Left lobe of liver (tissue), 2 donors: ENCODE measurements around the gene FPGS. TPM values are rescaled to one million over a fixed set of nuclear protein-coding genes. Genes with fewer than 3 reads are reported as not detected.

Experiments used
- ATAC-seq: fragments of 200-7000 bp; cut with Tn5 transposase; one replicate; pipeline ENCODE4 v1.9.1; 2020; ENCODE audit warnings: mild to moderate bottlenecking, moderate library complexity
- DNase-seq: peaks from one replicate; pipeline ENCODE4 v3.0.0-alpha.2; 2020; ENCODE audit warnings: low spot score
- total RNA-seq: library from RNA; stranded (reverse); gene quantifications from one replicate; pipeline ENCODE4 v1.2.1, GENCODE V29; 2021
- donor health status: DM: no; HTN: no; CAD: no; lungs with moderate emphysema.
- donor health status: DM: no; HTN: yes; CAD: no.

The FPGS gene
- total RNA-seq, 1 donor from 2014 or later: 82.9 TPM

DNA sequence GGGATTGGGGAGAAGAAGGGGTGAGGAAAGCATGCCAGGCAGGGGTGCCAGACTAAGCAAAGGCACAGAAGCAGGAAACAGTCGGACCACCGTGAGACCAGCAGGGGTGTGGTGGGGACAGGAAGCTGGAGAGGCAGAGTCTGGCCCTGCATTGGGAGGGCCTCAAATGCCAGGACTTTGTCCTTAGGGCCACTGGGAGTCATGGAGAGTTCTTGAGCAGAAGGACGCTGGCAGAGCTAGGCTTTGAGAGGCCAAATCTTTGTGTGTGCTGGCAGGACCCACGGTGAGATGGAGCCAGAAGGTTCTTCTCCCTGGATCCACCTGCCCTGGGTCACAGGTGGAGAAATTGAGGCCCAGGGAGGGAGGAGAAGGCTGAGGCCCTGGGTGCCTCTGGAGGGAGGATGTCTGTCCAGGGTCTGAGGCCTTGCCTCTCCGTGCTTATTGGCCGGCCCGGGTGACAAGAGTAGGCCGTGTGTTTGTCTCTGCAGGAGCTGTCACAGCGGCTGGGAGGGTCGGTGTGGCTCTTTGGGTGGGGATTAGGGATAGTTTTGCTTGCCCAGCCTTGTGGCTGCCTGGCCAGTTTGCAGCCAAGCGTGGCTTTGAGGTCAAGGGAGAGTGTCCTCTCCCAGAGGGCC, 53.5 kb downstream of the FPGS start:
- ATAC-seq (no peak), DNase-seq (no peak)

DNA sequence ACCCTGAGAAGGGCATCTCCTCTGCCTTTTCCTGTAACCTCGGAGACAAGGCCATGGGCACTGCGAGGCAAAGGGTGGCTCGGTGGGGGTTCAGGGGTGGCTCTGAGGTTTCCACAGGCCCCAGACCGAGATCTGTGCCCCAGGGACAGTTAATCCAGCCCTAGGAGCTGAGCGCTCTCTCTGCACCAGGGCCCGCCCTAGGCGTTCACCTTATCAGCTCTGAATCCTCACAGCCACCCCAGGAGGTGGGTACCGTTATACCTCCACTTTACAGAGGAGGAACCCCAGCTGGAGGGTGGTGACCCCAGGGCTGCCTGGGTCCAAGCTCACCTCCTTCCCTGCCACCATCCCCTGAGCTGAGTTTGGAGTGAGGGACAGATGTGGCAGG, 54.0 kb downstream of the FPGS start:
- ATAC-seq (no peak), DNase-seq (no peak)

DNA sequence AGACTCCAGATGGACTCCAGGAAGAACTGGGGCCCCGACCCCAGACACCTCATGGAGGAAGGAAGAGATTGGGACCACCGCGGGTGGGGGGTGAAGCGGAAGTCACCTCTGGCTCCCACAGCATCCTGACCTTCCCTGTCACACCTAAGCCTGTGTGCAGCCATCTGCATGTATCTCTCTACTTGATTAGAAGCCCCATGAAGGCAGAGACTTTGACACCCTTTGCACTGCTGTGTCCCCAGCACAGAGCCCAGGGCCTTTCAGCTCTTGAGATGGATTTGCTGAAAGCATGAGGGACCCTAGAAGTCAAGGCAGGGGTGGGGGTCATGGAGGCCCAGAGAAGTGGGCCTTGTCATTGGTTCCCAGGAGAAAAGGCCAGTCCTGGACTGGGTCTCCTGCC, 54.6 kb downstream of the FPGS start:
- ATAC-seq (no peak), DNase-seq (no peak)

- peak; percentile 8 for ATAC-seq
- no peak for DNase-seq
Measured at GRCh38 chr9:127858041-127858512, 55.4 kb downstream of the FPGS start.

DNA sequence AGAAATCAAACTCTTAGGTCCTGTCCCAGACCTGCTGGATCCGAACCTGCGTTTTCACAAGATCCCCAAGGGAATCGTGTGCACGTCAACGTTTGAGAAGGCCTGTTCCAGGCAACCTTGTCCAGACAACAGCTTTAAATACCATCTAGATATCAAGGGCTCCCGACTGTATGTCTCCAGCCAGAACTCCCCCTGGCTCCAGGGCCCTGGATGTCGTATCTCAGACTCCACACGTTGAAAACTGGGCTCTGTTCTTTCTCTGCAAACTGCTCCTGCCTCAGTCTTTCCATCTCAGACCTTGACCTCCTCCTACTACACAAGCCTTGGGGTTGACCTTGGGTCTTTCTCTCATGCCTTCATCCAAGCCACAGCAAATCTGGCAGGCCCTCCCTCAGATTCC, 57.6 kb downstream of the FPGS start:
- no peak for ATAC-seq
- no peak for DNase-seq

GRCh38 chr9:127860779-127861178, 58.1 kb downstream of the FPGS start:
- DNase-seq: no peak
- no peak for ATAC-seq

DNA sequence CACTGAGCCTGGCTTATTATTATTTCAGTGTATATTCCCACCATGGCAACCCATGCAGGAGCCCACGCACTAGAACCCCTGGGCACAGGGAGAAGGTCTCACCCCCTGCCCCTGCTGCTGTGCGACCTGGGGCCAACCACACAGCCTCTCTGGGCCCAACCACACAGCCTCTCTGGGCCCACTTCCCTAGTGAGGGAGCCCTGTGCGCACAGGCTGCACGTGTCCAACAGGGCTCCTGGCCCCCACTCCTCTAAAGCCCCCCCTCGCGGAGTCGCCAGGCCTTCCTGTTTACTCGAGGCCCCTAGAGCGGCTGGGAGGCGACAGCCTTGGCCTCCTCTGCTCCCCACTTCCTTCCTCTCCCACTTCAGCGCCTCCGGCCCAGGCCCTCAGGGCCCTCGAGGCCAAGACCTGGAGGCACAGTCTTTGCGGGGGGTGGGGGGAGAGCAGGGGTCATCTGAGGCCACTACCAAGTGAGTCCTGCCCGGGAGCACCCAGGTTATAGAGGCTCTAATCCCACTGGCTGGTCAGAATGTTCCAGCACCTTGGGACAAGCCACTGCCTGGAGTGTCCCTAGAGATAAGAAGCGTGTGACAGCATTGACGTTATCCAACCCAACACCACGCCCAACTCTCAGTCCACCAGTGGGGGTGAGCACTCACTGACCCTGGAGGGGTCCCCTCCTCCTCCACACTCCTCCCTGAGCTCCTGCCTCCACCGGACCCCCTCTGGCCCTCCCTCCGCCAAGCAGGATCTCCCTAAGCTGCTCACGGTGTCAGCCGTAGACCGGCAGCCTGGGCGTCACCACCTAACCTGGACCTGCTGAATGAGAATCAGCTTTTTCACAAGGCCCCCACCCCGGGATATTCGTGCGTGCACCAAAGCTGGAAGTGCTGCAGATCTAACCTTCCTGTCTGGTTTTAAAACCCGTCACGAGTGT, 59.7 kb downstream of the FPGS start:
- DNase-seq: peak; percentile 64
- ATAC-seq: peak; percentile 77

DNA sequence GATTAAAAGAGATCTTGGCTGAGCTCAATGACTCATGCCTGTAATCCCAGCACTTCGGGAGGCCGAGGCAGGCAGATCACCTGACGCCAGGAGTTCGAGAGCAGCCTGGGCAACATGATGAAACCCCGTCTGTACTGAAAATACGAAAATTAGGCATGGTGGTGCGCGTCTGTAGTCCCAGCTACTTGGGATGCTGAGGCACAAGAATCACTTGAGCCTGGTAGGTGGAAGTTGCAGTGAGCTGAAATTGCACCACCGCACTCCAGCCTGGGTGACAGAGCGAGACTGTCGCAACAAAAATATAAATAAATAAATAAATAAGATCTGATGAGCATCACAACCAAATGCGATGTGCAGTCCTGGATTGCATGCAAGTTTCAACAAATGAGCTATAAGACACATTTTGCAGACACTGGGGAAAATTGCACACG, 60.5 kb downstream of the FPGS start:
- ATAC-seq (no peak), DNase-seq (no peak)

Other genes with a start within 250 kb of the FPGS start
- gene STXBP1, start 190.6 kb upstream of the FPGS start, total RNA-seq: 3.8 TPM
- not detected for gene CFAP157, start 95.9 kb upstream of the FPGS start, total RNA-seq
- gene PTRH1, start 87.2 kb upstream of the FPGS start, total RNA-seq: 10.8 TPM
- gene TTC16, start 86.8 kb upstream of the FPGS start, total RNA-seq: not detected
- 7.4 TPM for gene TOR2A, start 67.6 kb upstream of the FPGS start, total RNA-seq
- 3.4 TPM for gene SH2D3C, start 24.2 kb upstream of the FPGS start, total RNA-seq
- 55.5 TPM for gene CDK9, start 16.8 kb upstream of the FPGS start, total RNA-seq
- gene ENG, start 51.8 kb downstream of the FPGS start, total RNA-seq: 34.1 TPM
- 42.6 TPM for gene AK1, start 74.8 kb downstream of the FPGS start, total RNA-seq
- 35.2 TPM for gene ST6GALNAC6, start 96.7 kb downstream of the FPGS start, total RNA-seq
- gene ST6GALNAC4, start 114.2 kb downstream of the FPGS start, total RNA-seq: 5.9 TPM
- 0.40 TPM for gene PIP5KL1, start 127.9 kb downstream of the FPGS start, total RNA-seq
- 12.4 TPM for gene DPM2, start 135.0 kb downstream of the FPGS start, total RNA-seq
- 42.5 TPM for gene EEIG1, start 178.1 kb downstream of the FPGS start, total RNA-seq